RWPE2 (cell line): Measurements from ENCODE around the gene HOXA7.

Source experiments
- ATAC-seq: fragments of 200-7000 bp; cut with Tn5 transposase; 3 replicates; pipeline ENCODE4 v1.9.1; 2021; ENCODE audit warnings: low read depth
- DNase-seq: peaks from one replicate; pipeline ENCODE4 v3.0.0-alpha.2; 2020; ENCODE audit warnings: low spot score
- H3K27ac ChIP-seq: fragments of 450-650 bp; 2 replicates; pipeline ENCODE4 v1.5.1; 2017; ENCODE audit warnings: mild to moderate bottlenecking; ENCODE audit not compliant: poor library complexity, severe bottlenecking
- H3K27me3 ChIP-seq: fragments of 250-450 bp; sonication (Bioruptor Pico); 2 replicates; pipeline ENCODE4 v1.5.1; 2021; ENCODE audit warnings: mild to moderate bottlenecking, moderate library complexity; ENCODE audit not compliant: insufficient read depth, poor library complexity, severe bottlenecking
- H3K36me3 ChIP-seq: fragments of 250-450 bp; sonication (Bioruptor Pico); 2 replicates; pipeline ENCODE4 v1.5.1; 2020; ENCODE audit warnings: low read depth, mild to moderate bottlenecking, moderate library complexity
- H3K4me1 ChIP-seq: fragments of 250-450 bp; sonication (Bioruptor Pico); 2 replicates; pipeline ENCODE4 v1.5.1; 2021; ENCODE audit warnings: mild to moderate bottlenecking, moderate library complexity; ENCODE audit not compliant: insufficient read depth, poor library complexity, severe bottlenecking
- H3K4me3 ChIP-seq: fragments of 250-450 bp; sonication (Bioruptor Pico); 2 replicates; pipeline ENCODE4 v1.5.1; 2021; ENCODE audit warnings: mild to moderate bottlenecking, moderate library complexity; ENCODE audit not compliant: severe bottlenecking
- H3K9me3 ChIP-seq: fragments of 250-450 bp; sonication (Bioruptor Pico); 2 replicates; pipeline ENCODE4 v1.5.1; 2021; ENCODE audit warnings: mild to moderate bottlenecking, moderate library complexity; ENCODE audit not compliant: severe bottlenecking
- CTCF ChIP-seq: fragments of 450-650 bp; IDR thresholded peaks from one replicate; pipeline ENCODE4 v1.5.1; 2017; ENCODE audit warnings: mild to moderate bottlenecking, moderate library complexity; ENCODE audit not compliant: poor library complexity, severe bottlenecking

Gene HOXA7

GRCh38 chr7:27112361-27112760 is 44.1 kb downstream of the HOXA7 start:
- no peak for ATAC-seq
- H3K4me3 ChIP-seq = peak overlapping the region; percentile 76

GRCh38 chr7:27111751-27112277 is 44.7 kb downstream of the HOXA7 start:
- peaks cover 29% of the 10 kb centered on the region for H3K4me1 ChIP-seq
- DNase-seq = no peak
- H3K36me3 ChIP-seq = no peaks in the 10 kb centered on the region; the same call in 1 of the 2 replicates
- no peaks in the 10 kb centered on the region for H3K27me3 ChIP-seq
- no peak for ATAC-seq
- no peaks in the 10 kb centered on the region for H3K9me3 ChIP-seq
- peak overlapping the region; percentile 76 for H3K4me3 ChIP-seq
- no peak for TF ChIP-seq CTCF
- H3K27ac ChIP-seq = peak overlapping the region; percentile 86

More at GRCh38 chr7:27112361-27112760, 44.1 kb downstream of the HOXA7 start:
- peaks cover 29% of the 10 kb centered on the region for H3K4me1 ChIP-seq
- H3K36me3 ChIP-seq = no peaks in the 10 kb centered on the region; the same call in 1 of the 2 replicates
- TF ChIP-seq CTCF = no peak
- H3K9me3 ChIP-seq = no peaks in the 10 kb centered on the region
- DNase-seq = no peak
- H3K27me3 ChIP-seq = no peaks in the 10 kb centered on the region
- peak overlapping the region; percentile 86 for H3K27ac ChIP-seq

- H3K4me3 ChIP-seq = peak overlapping the region; percentile 76
- no peaks in the 10 kb centered on the region for H3K27me3 ChIP-seq
- ATAC-seq (0 out of 3 replicates have a peak, but pooled peaks have one; percentile 4), DNase-seq (no peak)
- H3K9me3 ChIP-seq = no peaks in the 10 kb centered on the region
- peaks cover 26% of the 10 kb centered on the region for H3K4me1 ChIP-seq
- H3K27ac ChIP-seq = peak overlapping the region; percentile 86
- TF ChIP-seq CTCF = no peak
- H3K36me3 ChIP-seq = no peaks in the 10 kb centered on the region; the same call in 1 of the 2 replicates
Measured at GRCh38 chr7:27111042-27111750, 45.3 kb downstream of the HOXA7 start.

GRCh38 chr7:27110186-27111031 is 46.1 kb downstream of the HOXA7 start:
- Histone ChIP-seq H3K36me3 (no peaks in the 10 kb centered on the region; the same call in 1 of the 2 replicates), H3K4me3 (peak overlapping the region; percentile 76), H3K27me3 (no peaks in the 10 kb centered on the region), H3K9me3 (no peaks in the 10 kb centered on the region), H3K27ac (peak overlapping the region; percentile 86), H3K4me1 (peaks cover 26% of the 10 kb centered on the region)
- no peak for DNase-seq
- peak; percentile 48 for ATAC-seq
- no peak for TF ChIP-seq CTCF
